GM23338 (cell line): ENCODE results near the gene MAG. TPM values are rescaled to one million over a fixed set of nuclear protein-coding genes. Genes with fewer than 3 reads are reported as not detected.

Source experiments
- ATAC-seq: fragments of 200-7000 bp; cut with Tn5 transposase; 3 replicates; pipeline ENCODE4 v1.9.1; 2020
- DNase-seq: peaks from one replicate; pipeline ENCODE4 v3.0.0-alpha.2; 2015; ENCODE audit warnings: low spot score
- H2AFZ ChIP-seq: fragments of 200-600 bp; sonication (generic); 2 replicates; pipeline ENCODE4 v1.8.0; 2016; ENCODE audit warnings: antibody characterized with exemption, mild to moderate bottlenecking, moderate library complexity
- H3F3A ChIP-seq: fragments of 200-600 bp; sonication (generic); replicated peaks from 2 replicates; pipeline ENCODE4 v1.8.0; 2017; ENCODE audit warnings: antibody characterized with exemption, mixed run types, low read depth
- H3K27ac ChIP-seq: fragments of 200-600 bp; sonication (generic); 2 replicates; pipeline ENCODE4 v1.6.1; 2016; ENCODE audit warnings: low read depth
- H3K27me3 ChIP-seq: fragments of 200-600 bp; sonication (generic); 2 replicates; pipeline ENCODE4 v1.8.0; 2016; ENCODE audit warnings: mild to moderate bottlenecking, mixed run types, moderate library complexity; ENCODE audit not compliant: insufficient read depth
- H3K36me3 ChIP-seq: fragments of 200-600 bp; sonication (generic); 2 replicates; pipeline ENCODE4 v1.8.0; 2016; ENCODE audit warnings: mild to moderate bottlenecking; ENCODE audit not compliant: insufficient read depth
- H3K4me1 ChIP-seq: fragments of 200-600 bp; sonication (generic); 2 replicates; pipeline ENCODE4 v1.8.0; 2016; ENCODE audit warnings: mild to moderate bottlenecking, moderate library complexity; ENCODE audit not compliant: insufficient read depth
- H3K4me2 ChIP-seq: fragments of 200-600 bp; sonication (generic); 2 replicates; pipeline ENCODE4 v1.7.1; 2017; ENCODE audit warnings: mixed run types
- H3K4me3 ChIP-seq: fragments of 200-600 bp; sonication (generic); 2 replicates; pipeline ENCODE4 v1.6.1; 2016; ENCODE audit warnings: mixed run types
- H3K79me2 ChIP-seq: fragments of 200-600 bp; sonication (generic); replicated peaks from 2 replicates; pipeline ENCODE4 v1.8.0; 2017; ENCODE audit warnings: mild to moderate bottlenecking; ENCODE audit not compliant: insufficient read depth
- H3K9me2 ChIP-seq: fragments of 200-600 bp; sonication (generic); 2 replicates; pipeline ENCODE4 v1.8.0; 2017; ENCODE audit not compliant: insufficient read depth
- H4K20me1 ChIP-seq: fragments of 200-600 bp; sonication (generic); replicated peaks from 2 replicates; pipeline ENCODE4 v1.8.0; 2017; ENCODE audit warnings: mild to moderate bottlenecking; ENCODE audit not compliant: insufficient read depth
- H3K27ac Mint-ChIP-seq: 2 replicates; pipeline ENCODE4 v1.8.0; 2020; ENCODE audit warnings: inconsistent platforms, mild to moderate bottlenecking, moderate library complexity, mixed read lengths
- H3K27me3 Mint-ChIP-seq: 3 replicates; pipeline ENCODE4 v1.8.0; 2022; ENCODE audit warnings: low read depth, mild to moderate bottlenecking, moderate library complexity, mixed read lengths, inconsistent platforms; ENCODE audit not compliant: insufficient read depth, poor library complexity
- H3K36me3 Mint-ChIP-seq: 3 replicates; pipeline ENCODE4 v1.8.0; 2021; ENCODE audit warnings: low read depth, mild to moderate bottlenecking, inconsistent platforms, moderate library complexity, mixed read lengths
- H3K4me1 Mint-ChIP-seq: 3 replicates; pipeline ENCODE4 v1.8.0; 2020; ENCODE audit warnings: mild to moderate bottlenecking, inconsistent platforms, mixed read lengths
- H3K4me3 Mint-ChIP-seq: 3 replicates; pipeline ENCODE4 v1.8.0; 2021; ENCODE audit warnings: moderate library complexity, mild to moderate bottlenecking, inconsistent platforms, mixed read lengths
- H3K9me3 Mint-ChIP-seq: 3 replicates; pipeline ENCODE4 v1.8.0; 2020; ENCODE audit warnings: moderate library complexity, mild to moderate bottlenecking, inconsistent platforms, mixed read lengths
- ETS1 ChIP-seq: IDR thresholded peaks from 2 replicates; pipeline ENCODE4 v1.6.1; 2016; ENCODE audit warnings: antibody characterized with exemption
- EZH2 ChIP-seq: fragments of 200-600 bp; sonication (generic); IDR thresholded peaks from one replicate; pipeline ENCODE4 v1.8.0; 2017; ENCODE audit warnings: antibody characterized with exemption, mild to moderate bottlenecking, low read depth; ENCODE audit not compliant: unreplicated experiment
- polyA plus RNA-seq: library from polyadenylated mRNA; unstranded; fragments of >200 nt; fragmentation: Nextera tagmentation; extraction: Ambion mirVana; gene quantifications from 2 replicates; pipeline ENCODE4 v1.2.1, GENCODE V29; 2016
- total RNA-seq: library from RNA; depleted of rRNA; stranded (reverse); fragments of >200 nt; shearing (Covaris generic); gene quantifications from 2 replicates; pipeline ENCODE4 v1.2.3, GENCODE V29; 2014
- TF ChIP-seq, protein P1 (sequence below): fragments of 250-450 bp; sonication (Bioruptor Pico); IDR thresholded peaks from 2 replicates; pipeline ENCODE4 v1.5.0; 2020; ENCODE audit warnings: mild to moderate bottlenecking, moderate library complexity

The MAG gene
- total and polyA plus RNA-seq, 2 experiments from 2014 or later: 0.61 to 1.3 TPM

GRCh38 chr19:35246466-35247092 lies 45.4 kb upstream of the MAG start:
- H3K27ac ChIP-seq: peak overlapping the region; percentile 99; the same call in 1 of the 2 replicates
- H3K27ac Mint-ChIP-seq: peak overlapping the region; percentile 100
- peaks cover 20% of the 10 kb centered on the region for H3K27me3 Mint-ChIP-seq
- no peaks in the 10 kb centered on the region for H3K9me2 ChIP-seq
- peaks cover 26% of the 10 kb centered on the region for H3K79me2 ChIP-seq
- H3K4me1 ChIP-seq: peaks cover 12% of the 10 kb centered on the region
- peaks cover 20% of the 10 kb centered on the region for H4K20me1 ChIP-seq
- H3K4me1 Mint-ChIP-seq: peaks cover 32% of the 10 kb centered on the region
- H3K36me3 ChIP-seq: peaks cover 8% of the 10 kb centered on the region
- H3K4me3 ChIP-seq: peak overlapping the region; percentile 83; the same call in 1 of the 2 replicates
- H3K36me3 Mint-ChIP-seq: peaks cover 31% of the 10 kb centered on the region
- peak overlapping the region; percentile 95 for H3K4me3 Mint-ChIP-seq
- peak overlapping the region; percentile 74 for H3K4me2 ChIP-seq
- no peak for ATAC-seq
- peaks cover 8% of the 10 kb centered on the region for H3K9me3 Mint-ChIP-seq
- no peak for DNase-seq
- TF ChIP-seq EZH2 (no peak), ETS1 (no peak)
- TF ChIP-seq, protein P1, sequence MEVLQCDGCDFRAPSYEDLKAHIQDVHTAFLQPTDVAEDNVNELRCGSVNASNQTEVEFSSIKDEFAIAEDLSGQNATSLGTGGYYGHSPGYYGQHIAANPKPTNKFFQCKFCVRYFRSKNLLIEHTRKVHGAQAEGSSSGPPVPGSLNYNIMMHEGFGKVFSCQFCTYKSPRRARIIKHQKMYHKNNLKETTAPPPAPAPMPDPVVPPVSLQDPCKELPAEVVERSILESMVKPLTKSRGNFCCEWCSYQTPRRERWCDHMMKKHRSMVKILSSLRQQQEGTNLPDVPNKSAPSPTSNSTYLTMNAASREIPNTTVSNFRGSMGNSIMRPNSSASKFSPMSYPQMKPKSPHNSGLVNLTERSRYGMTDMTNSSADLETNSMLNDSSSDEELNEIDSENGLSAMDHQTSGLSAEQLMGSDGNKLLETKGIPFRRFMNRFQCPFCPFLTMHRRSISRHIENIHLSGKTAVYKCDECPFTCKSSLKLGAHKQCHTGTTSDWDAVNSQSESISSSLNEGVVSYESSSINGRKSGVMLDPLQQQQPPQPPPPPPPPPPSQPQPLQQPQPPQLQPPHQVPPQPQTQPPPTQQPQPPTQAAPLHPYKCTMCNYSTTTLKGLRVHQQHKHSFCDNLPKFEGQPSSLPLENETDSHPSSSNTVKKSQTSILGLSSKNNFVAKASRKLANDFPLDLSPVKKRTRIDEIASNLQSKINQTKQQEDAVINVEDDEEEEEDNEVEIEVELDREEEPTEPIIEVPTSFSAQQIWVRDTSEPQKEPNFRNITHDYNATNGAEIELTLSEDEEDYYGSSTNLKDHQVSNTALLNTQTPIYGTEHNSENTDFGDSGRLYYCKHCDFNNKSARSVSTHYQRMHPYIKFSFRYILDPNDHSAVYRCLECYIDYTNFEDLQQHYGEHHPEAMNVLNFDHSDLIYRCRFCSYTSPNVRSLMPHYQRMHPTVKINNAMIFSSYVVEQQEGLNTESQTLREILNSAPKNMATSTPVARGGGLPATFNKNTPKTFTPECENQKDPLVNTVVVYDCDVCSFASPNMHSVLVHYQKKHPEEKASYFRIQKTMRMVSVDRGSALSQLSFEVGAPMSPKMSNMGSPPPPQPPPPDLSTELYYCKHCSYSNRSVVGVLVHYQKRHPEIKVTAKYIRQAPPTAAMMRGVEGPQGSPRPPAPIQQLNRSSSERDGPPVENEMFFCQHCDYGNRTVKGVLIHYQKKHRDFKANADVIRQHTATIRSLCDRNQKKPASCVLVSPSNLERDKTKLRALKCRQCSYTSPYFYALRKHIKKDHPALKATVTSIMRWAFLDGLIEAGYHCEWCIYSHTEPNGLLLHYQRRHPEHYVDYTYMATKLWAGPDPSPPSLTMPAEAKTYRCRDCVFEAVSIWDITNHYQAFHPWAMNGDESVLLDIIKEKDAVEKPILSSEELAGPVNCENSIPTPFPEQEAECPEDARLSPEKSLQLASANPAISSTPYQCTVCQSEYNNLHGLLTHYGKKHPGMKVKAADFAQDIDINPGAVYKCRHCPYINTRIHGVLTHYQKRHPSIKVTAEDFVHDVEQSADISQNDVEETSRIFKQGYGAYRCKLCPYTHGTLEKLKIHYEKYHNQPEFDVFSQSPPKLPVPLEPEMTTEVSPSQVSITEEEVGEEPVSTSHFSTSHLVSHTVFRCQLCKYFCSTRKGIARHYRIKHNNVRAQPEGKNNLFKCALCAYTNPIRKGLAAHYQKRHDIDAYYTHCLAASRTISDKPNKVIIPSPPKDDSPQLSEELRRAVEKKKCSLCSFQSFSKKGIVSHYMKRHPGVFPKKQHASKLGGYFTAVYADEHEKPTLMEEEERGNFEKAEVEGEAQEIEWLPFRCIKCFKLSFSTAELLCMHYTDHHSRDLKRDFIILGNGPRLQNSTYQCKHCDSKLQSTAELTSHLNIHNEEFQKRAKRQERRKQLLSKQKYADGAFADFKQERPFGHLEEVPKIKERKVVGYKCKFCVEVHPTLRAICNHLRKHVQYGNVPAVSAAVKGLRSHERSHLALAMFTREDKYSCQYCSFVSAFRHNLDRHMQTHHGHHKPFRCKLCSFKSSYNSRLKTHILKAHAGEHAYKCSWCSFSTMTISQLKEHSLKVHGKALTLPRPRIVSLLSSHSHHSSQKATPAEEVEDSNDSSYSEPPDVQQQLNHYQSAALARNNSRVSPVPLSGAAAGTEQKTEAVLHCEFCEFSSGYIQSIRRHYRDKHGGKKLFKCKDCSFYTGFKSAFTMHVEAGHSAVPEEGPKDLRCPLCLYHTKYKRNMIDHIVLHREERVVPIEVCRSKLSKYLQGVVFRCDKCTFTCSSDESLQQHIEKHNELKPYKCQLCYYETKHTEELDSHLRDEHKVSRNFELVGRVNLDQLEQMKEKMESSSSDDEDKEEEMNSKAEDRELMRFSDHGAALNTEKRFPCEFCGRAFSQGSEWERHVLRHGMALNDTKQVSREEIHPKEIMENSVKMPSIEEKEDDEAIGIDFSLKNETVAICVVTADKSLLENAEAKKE (CRISPR knock-in tag): no peak
- no peak overlapping the region for H2AFZ ChIP-seq
- no peaks in the 10 kb centered on the region for H3F3A ChIP-seq
- H3K27me3 ChIP-seq: no peaks in the 10 kb centered on the region
